Measurements from ENCODE around the gene ARHGAP28. TPM values are rescaled to one million over a fixed set of nuclear protein-coding genes. Genes with fewer than 3 reads are reported as not detected.

The ARHGAP28 gene
- total RNA-seq, 1 donor from 2014 or later: 350 TPM

GRCh38 chr18:6951336-6952090 lies 222.0 kb downstream of the ARHGAP28 start:
- Mint-ChIP-seq H3K4me1 (ENCODE audit: unreplicated experiment) (peaks cover 17% of the 10 kb centered on the region), H3K27me3 (ENCODE audit: unreplicated experiment) (peaks cover 10% of the 10 kb centered on the region), H3K27ac (ENCODE audit: unreplicated experiment) (no peak overlapping the region), H3K4me3 (ENCODE audit: unreplicated experiment) (no peak overlapping the region), H3K36me3 (ENCODE audit: low read depth, unreplicated experiment) (peaks cover 8% of the 10 kb centered on the region), H3K9me3 (ENCODE audit: unreplicated experiment) (no peaks in the 10 kb centered on the region)
- DNase-seq (ENCODE audit: low spot score): no peak
- no peak for TF ChIP-seq CTCF (IDR thresholded peaks at IDR 0.05; ENCODE audit: unreplicated experiment)

- Mint-ChIP-seq H3K27me3 (ENCODE audit: unreplicated experiment) (peaks cover 8% of the 10 kb centered on the region), H3K4me3 (ENCODE audit: unreplicated experiment) (no peak overlapping the region), H3K9me3 (ENCODE audit: unreplicated experiment) (no peaks in the 10 kb centered on the region), H3K36me3 (ENCODE audit: low read depth, unreplicated experiment) (peaks cover 8% of the 10 kb centered on the region), H3K4me1 (ENCODE audit: unreplicated experiment) (peaks cover 17% of the 10 kb centered on the region), H3K27ac (ENCODE audit: unreplicated experiment) (no peak overlapping the region)
- no peak for DNase-seq (ENCODE audit: low spot score)
- no peak for TF ChIP-seq CTCF (IDR thresholded peaks at IDR 0.05; ENCODE audit: unreplicated experiment)
These were observed 225.0 kb downstream of the ARHGAP28 start for GRCh38 chr18:6954501-6954900.

GRCh38 chr18:6955304-6955703 lies 225.8 kb downstream of the ARHGAP28 start:
- Mint-ChIP-seq H3K27me3 (ENCODE audit: unreplicated experiment) (peaks cover 6% of the 10 kb centered on the region), H3K36me3 (ENCODE audit: low read depth, unreplicated experiment) (peaks cover 8% of the 10 kb centered on the region), H3K9me3 (ENCODE audit: unreplicated experiment) (no peaks in the 10 kb centered on the region), H3K4me1 (ENCODE audit: unreplicated experiment) (peaks cover 17% of the 10 kb centered on the region), H3K27ac (ENCODE audit: unreplicated experiment) (no peak overlapping the region), H3K4me3 (ENCODE audit: unreplicated experiment) (no peak overlapping the region)
- no peak for DNase-seq (ENCODE audit: low spot score)
- TF ChIP-seq CTCF (IDR thresholded peaks at IDR 0.05; ENCODE audit: unreplicated experiment): no peak

GRCh38 chr18:6956495-6956894 lies 227.0 kb downstream of the ARHGAP28 start:
- no peak overlapping the region for H3K4me3 Mint-ChIP-seq (ENCODE audit: unreplicated experiment)
- peaks cover 8% of the 10 kb centered on the region for H3K4me1 Mint-ChIP-seq (ENCODE audit: unreplicated experiment)
- H3K9me3 Mint-ChIP-seq (ENCODE audit: unreplicated experiment): no peaks in the 10 kb centered on the region
- H3K36me3 Mint-ChIP-seq (ENCODE audit: low read depth, unreplicated experiment): peaks cover 8% of the 10 kb centered on the region
- no peak overlapping the region for H3K27ac Mint-ChIP-seq (ENCODE audit: unreplicated experiment)
- no peak for DNase-seq (ENCODE audit: low spot score)
- no peak for TF ChIP-seq CTCF (IDR thresholded peaks at IDR 0.05; ENCODE audit: unreplicated experiment)
- peaks cover 6% of the 10 kb centered on the region for H3K27me3 Mint-ChIP-seq (ENCODE audit: unreplicated experiment)

GRCh38 chr18:6956999-6957398 lies 227.5 kb downstream of the ARHGAP28 start:
- H3K4me3 Mint-ChIP-seq (ENCODE audit: unreplicated experiment): no peak overlapping the region
- H3K9me3 Mint-ChIP-seq (ENCODE audit: unreplicated experiment): no peaks in the 10 kb centered on the region
- peaks cover 6% of the 10 kb centered on the region for H3K27me3 Mint-ChIP-seq (ENCODE audit: unreplicated experiment)
- no peak for TF ChIP-seq CTCF (IDR thresholded peaks at IDR 0.05; ENCODE audit: unreplicated experiment)
- H3K4me1 Mint-ChIP-seq (ENCODE audit: unreplicated experiment): peaks cover 6% of the 10 kb centered on the region
- no peak overlapping the region for H3K27ac Mint-ChIP-seq (ENCODE audit: unreplicated experiment)
- no peak for DNase-seq (ENCODE audit: low spot score)
- peaks cover 8% of the 10 kb centered on the region for H3K36me3 Mint-ChIP-seq (ENCODE audit: low read depth, unreplicated experiment)

Measured in endothelial cell (in vitro differentiated cells).